HTERT RPE-1 (cell line): ENCODE results near the gene MACF1.

Experiments
- in situ Hi-C: fragments of 300-500 bp; cut with MboI; formaldehyde crosslinking; loops from 4 replicates; pipeline ENCODE4 v1.14.3; 2020; ENCODE audit warnings: low sequenced_read_pairs

The MACF1 gene

DNA sequence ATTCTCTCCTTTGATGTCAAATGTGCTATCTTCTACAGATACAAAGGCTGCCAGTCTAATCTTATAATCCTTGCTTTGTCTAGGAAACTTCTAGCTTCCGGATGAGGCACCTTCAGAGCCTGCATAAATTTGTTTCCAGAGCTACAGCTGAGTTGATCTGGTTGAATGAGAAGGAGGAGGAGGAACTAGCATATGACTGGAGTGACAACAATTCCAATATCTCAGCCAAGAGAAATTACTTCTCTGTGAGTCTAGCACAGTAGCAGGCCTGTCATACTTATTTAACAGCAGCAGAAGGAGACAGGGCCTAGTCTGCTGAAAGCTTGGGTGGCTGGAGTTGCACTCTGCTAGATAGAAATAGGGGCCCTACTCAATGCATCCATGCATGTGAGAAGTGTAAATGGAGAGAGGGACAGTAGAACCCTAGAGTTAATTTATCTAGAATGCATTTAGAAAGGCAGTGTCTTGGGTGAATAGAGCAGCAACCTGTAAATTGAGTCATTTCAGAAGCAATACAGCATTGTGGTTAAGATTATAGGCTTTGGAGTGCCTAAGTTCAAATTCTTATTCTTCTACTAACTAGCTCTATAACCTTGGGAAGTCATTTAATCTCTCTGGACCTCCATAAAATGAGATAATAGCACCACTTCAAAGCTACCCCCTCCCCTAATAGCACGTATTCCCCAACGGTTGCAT is 89.0 kb downstream of the MACF1 start:
- in situ Hi-C loops, result no loop called here

DNA sequence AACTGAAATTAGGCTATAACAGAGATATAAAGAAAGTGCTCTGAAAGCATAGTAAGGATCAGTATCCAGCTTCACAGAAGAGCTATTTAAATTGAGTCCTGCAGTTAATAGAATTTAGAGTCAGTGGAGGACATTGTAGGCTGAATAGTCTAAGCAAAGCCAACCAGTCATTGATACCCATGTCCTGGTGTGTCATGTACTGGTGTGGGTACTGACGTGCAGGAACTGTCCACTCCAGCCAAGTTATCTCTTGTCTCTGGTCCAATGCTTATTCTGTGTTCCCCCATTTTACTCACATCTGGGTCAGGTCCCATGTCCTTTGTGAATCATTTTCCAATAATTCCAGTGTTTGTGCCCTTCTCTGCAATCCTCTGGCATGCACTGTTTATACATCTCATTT is 90.0 kb downstream of the MACF1 start:
- in situ Hi-C loops, result no loop called here

DNA sequence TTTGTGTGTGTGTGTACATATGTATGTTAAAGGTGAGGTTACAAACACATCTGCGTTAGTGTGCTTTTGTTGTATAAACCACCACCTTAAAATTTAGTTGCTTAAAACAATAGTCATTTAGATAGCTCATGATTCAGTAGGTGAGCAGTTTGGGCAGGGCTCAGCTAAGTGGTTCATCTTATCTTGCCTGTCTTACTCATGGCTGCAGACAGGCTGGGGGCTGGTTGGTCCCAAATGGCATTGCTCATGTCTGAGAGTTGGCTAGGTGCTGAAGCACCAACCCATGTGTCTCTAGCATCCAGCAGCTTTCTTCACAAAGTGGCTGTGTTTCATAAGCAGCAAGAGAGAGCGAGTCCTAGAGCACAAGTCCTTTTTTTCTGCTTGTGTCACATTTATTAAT is 91.4 kb downstream of the MACF1 start:
- in situ Hi-C loops, result no loop called here

DNA sequence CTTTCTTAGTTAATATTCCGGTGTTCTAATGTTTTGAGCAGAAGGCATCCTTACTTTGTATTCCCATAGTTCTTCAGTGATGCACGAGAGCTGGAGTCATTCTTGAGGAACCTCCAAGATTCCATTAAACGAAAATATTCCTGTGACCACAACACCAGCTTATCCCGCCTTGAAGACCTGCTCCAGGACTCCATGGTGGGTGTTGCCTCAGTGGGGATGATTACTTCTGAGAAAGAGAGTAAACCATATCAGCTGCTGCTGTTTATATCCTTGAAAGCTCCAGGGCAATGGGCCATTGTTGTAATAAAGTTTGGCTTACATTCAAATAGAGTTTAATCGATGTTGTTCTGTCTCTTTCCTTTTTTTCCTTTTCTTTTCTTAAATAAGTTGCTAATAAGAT is 93.1 kb downstream of the MACF1 start:
- in situ Hi-C loops, result no loop called here

DNA sequence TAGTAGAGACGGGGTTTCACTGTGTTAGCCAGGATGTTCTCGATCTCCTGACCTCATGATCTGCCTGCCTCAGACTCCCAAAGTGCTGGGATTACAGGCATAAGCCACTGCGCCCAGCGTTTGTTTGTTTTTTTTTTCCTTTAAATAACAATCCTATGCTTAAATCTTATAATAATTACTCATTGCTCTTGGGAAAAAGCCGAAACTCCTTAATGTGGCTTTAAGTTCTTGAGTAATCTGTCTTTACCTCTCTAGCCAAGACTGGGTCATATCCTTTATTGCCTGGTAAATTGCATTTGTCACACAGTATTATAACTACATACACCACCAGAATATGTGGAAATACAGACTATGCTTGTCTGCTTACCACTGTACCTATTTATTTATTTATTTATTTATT is 97.1 kb downstream of the MACF1 start:
- in situ Hi-C loops, result no loop called here

DNA sequence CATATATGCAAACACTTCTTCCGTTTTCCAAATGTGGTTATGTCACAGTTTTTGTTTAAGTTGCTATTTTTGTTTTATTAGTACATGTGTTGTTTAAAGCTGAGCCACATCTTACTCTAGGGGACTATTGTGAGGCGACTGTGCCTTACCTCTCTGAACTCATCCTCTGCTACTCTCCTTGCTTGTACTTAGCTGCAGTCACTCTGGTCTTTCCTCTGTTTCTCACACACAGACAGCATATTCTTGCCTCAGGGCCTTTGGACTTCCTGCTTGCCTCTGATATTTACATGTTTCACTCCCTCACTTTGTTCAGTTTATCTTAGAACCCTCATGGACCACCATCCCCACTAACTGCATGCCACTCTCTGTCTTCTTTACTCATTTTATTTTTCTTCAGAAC is 101.1 kb downstream of the MACF1 start:
- in situ Hi-C loops, result no loop called here

DNA sequence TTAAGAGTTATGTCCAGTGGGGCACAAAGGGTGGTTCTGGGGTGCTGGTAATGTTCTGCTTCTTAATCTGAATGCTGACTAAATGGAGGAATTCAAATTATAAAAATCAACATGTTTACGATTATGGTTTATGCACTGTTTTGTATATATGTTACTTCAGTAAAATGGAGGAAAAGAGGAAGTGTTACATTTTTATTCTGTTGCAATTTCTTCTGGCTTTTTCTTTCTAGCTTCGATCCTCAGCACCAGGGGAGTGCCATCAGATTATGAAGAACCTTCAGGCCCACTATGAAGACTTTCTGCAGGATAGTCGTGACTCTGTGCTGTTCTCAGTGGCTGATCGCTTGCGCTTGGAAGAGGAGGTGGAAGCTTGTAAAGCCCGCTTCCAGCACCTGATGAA is 105.5 kb downstream of the MACF1 start:
- in situ Hi-C loops, result no loop called here

DNA sequence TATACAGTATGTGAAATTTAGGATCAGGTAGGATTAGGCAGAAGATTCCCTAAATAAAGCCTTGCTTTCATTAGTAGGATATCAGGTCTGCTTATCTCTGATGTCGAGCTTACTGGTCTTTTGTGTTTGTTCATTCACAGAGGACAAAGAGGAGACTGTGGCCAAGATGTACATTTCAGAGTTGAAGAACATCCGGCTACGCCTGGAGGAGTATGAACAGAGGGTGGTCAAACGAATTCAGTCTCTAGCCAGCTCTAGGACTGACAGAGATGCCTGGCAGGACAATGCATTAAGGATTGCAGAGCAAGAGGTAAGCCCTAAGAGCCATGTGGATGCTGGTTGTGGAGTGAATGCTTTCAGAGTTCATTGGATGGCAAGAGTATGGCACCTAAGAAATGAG is 106.2 kb downstream of the MACF1 start:
- in situ Hi-C loops, result no loop called here

DNA sequence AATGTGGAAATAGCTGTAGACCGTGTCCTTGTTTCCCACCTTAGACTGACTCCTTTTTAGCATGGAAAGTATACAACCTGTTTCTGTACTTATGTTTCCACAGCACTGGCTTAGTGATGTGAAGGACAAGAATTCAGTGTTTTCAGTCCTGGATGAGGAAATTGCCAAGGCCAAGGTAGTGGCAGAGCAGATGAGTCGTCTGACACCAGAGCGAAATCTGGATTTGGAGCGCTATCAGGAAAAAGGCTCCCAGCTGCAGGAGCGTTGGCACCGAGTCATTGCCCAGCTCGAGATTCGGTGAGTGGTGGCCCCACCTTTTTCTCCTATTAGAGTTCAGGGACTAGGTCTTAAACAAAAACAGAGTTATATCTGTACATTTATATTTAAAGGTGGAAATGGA is 112.6 kb downstream of the MACF1 start:
- in situ Hi-C loops, result no loop called here

DNA sequence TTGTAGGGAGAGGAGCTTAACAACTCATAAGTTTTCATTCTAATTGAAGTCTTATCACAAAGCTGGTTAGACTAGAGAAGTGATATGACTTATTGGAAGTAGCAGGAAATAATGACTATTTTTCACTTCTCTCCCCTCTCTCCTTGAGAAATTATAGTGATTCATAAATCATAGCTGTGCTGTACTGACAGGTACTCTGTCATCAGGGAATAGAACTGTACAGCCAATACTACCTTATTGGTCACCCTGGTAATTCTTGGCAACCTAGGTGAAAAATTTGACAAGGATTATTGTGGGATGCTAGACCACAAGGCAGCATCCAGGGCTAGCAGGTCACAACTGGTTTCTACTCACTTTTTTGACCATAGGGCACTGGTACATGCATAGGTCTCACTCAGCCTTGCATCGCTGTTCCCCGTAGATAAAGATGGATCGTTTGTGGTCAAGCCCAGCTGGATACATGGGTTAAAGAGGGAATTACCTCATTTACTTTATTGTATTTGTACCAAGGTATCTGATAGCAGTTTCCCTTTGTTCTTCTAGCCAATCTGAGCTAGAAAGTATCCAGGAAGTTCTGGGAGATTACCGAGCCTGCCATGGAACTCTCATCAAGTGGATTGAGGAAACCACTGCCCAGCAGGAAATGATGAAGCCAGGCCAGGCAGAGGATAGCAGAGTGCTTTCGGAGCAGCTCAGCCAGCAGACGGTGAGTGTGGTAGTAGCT is 113.6 kb downstream of the MACF1 start:
- in situ Hi-C loops, result no loop called here

DNA sequence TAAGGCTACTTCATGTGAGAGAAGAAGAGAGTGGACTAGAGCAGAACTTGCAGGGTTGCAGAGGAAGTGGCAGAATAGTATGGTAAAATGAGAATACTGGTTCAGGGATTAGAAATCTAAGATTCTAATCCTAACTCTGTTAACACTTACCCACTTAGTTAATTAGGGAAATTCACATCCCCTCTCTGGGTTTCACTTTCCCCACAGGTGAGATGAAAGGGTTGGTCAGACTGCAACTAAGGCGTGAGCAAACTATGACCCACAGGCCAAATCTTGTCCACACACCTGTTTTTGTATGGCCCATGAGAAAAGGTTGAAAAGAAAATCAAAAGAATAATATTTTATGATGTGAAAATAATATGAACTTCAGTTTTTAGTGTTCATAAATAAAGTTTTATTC is 117.5 kb downstream of the MACF1 start:
- in situ Hi-C loops, result no loop called here

DNA sequence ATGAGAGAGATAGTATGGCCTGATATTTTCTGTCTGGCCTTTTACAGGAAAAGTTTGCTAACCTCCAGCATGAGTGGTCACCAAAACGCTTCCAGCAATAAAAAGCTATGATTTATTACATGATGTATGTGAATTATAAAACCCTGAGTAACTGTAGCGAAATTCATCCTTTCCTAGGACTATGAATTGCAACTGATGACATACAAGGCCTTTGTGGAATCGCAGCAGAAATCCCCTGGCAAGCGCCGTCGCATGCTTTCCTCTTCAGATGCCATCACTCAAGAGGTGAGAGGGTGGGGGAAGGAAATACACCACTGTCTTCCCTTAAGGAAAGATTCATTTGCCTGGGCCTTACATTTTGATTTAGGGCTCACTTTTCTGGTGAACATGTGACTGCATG is 117.9 kb downstream of the MACF1 start:
- in situ Hi-C loops, result no loop called here

DNA sequence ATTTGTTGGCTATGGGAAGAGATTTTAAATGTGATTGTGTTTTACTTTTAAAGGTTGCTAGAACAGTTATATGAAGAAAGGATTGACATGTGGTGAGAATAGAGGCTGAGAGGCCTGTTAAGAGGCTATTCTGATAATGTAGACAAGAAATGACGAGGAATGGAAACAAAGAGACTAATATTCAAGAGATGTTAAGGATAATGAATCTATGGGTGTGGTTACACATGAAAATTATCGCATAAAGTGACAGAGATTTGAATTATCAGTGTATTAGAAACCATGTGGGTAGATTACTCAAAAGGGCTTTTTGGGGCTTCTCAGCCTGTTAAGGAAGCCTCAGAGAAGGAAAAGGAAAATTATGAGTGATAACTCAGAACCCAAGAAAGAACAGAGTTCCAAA is 120.4 kb downstream of the MACF1 start:
- in situ Hi-C loops, result no loop called here

DNA sequence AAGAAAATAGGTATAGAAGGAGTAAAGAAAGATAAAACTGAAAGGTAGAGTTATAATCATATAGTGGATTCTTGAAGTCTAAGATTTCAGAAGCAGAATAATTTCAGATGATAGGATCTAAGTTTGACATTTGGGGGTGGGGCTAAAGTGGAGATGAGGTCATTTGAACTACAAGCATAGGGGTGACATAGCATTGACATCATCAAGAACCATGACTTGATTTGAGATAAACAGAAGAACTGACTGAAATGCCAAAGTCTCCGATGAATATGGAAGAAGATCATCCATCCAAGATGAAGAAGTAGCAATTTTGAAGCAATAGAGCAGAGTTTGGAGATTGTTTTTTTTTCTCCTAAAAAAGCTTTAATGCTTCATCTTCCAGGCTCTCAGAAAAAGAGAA is 122.3 kb downstream of the MACF1 start:
- in situ Hi-C loops, result no loop called here

DNA sequence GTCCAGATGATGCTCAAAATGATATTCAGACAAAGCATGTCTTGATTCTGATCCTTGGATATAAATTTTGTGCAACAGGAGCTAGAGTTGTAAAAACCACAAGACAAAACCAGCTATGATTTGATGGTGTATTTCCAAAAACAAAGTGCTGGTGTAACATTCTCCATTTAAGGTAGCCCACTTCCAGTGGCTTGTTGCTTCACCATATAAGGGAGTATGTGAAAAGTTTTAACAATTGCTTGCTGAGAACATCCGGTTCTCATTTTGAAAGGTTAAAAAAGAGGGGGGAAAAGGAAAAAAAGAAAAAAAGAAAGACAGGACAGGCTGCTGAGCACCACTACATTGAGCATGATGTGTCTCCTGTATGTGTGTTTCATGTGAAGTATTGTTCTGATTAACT is 123.6 kb downstream of the MACF1 start:
- in situ Hi-C loops, result no loop called here

DNA sequence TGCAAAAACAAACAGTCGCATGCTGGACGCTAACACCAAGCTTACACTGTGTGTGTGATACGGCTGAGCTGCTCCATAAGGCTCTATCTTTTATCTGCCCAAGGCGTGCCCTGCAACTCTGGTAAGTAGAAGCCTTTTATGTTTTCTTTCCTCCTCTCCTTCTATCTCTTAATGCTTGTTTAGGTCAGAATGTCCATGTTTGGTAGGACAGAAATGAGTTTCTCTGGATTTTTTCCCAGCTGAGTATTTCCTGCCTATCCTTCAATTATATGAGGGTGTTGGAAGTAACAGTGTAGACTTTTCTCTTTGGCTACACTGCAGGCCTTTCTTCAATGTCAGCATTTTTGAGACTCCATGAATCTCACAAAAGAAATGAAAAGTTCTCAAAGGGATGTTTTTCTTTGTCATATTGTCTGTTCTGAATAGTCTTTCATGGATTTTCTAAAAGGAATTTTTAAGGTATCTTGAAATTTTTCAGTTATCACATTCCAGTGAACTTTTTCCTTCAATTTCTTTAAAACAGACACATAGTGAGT is 124.2 kb downstream of the MACF1 start:
- in situ Hi-C loops, result no loop called here

DNA sequence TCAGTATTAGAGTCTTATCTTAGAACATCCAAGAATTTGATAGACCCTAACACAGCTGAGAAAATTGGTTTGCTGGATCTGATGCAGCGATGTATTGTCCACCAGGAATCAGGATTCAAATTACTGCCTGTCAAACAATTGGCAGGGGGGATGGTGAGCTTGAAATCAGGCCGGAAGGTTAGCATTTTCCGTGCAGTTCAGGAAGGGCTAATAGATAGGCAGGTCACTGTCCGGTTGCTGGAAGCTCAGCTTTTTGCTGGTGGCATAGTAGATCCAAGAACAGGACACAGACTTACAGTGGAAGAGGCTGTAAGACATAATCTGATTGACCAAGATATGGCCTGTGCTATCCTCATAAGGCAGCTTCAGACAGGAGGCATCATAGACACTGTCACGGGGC is 127.2 kb downstream of the MACF1 start:
- in situ Hi-C loops, result no loop called here

DNA sequence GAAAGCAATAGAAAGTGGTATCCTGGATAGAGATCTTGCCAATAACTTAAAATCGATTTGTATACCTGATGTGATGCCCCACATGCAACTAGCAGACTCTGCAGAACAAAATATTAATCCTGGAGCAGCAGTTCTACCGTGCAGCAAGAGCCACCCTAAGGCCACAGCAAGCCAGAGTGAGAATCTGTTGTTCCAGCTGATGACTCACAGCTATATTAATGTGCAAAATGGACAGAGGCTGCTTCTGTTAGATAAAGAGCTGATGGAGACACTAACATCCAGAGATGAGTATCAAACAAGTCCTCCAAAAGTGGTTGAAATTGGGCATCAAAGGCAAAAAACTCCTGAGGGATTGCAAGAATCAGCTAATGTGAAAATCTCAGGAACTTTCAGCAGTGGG is 127.8 kb downstream of the MACF1 start:
- in situ Hi-C loops, result no loop called here

DNA sequence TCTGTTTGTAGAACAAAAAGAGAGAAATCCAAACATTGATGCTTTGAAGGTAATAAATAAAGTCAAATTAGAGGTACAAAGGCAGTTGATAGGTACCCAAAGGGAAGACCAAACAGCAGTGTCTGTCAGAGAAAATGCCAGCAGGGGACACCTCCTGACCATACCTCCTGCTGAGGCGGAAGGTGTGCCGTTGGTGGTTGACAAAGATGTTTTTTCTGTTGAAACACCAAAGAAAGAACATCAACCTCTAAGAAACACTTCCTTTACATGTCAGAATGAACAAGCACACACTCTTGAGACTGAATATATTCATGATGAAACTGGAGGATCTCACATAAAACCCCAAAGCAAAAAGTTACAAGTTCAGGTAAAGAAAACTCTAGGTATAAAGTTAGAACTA is 128.3 kb downstream of the MACF1 start:
- in situ Hi-C loops, result no loop called here

DNA sequence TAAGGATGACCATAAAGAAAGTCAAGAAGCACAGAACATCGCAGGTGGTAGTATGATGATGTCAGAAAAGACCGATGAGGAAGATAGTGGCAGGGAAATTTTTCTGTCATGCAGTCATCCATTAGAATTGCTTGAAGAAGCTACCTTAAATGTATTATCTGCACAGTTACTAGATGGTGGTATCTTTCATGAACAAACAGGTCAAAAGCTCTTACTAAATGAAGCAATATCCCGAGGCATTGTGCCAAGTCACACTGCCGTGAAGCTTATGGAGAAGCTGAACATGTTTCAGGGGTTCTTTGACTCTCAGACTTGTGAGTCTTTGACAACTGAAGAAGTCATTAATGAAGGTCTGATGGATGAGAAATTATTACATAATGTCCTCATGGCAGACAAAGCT is 128.8 kb downstream of the MACF1 start:
- in situ Hi-C loops, result no loop called here

DNA sequence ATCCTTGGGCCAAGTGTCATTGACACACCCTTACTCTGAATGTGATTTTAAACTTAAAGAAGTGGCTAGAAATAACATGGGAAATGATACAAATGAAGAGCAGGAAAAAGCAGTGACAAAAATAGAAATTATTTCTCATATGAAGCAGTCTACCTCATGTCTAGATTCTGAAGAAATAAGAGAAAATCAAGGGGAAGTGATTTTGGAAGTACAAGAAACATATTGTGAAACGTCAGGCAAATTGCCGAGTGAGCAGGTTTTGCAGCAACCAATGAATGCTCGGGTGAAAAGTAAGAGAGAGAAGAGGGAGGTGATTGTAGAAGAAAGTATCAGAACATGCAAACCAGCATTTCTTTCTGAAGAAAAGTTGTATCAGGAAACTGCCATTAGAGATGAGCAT is 130.7 kb downstream of the MACF1 start:
- in situ Hi-C loops, result no loop called here

DNA sequence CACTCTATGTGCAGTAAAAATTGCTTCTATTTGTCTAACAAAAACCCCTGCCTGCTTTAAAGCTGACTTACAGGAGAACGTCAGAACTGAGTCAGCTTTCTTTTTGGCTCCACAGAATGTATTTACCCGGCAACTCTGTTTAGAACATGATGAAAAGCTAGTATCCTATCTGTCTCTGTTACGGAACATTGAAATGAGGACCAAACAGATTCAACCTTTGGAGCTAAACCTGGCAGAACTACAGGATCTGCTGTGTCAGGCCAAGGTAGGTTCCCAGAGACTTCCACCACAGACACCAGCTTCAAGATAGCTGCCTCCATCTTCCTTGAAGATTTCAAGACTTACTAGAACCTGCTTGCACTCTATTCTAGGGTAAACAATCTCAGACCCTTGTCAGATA is 132.6 kb downstream of the MACF1 start:
- in situ Hi-C loops, result no loop called here

DNA sequence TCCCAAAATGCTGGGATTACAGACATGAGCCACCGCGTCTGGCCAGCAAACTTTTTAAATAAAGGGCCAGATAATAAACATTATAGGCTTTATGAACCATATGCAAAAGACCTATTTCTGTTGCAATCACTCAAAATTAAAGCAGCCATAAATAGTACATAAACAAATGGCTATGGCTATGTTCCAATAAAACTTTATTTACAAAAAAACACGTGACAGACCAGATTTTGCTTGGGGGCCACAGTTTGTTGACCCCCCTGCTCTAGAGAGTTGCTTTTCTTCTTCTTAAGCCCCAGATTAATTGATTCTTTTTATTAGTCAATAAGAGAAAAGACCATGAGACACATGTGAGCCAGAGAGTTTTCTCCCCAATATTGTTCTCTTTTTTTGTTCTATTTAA is 138.3 kb downstream of the MACF1 start:
- in situ Hi-C loops, result no loop called here
